Pulmonary artery endothelial cell (primary cell): ENCODE measurements around the gene GPR139. TPM values are rescaled to one million over a fixed set of nuclear protein-coding genes. Genes with fewer than 3 reads are reported as not detected.

Experiments
- DNase-seq: peaks from one replicate; pipeline ENCODE4 v3.0.0-alpha.2; 2011; ENCODE audit warnings: low read depth, low spot score
- total RNA-seq: library from RNA; depleted of rRNA; stranded (reverse); fragments of >200 nt; gene quantifications from 2 replicates; pipeline ENCODE4 v1.2.3, GENCODE V29; 2014

Gene GPR139
- not detected in 2 replicates for total RNA-seq

DNA sequence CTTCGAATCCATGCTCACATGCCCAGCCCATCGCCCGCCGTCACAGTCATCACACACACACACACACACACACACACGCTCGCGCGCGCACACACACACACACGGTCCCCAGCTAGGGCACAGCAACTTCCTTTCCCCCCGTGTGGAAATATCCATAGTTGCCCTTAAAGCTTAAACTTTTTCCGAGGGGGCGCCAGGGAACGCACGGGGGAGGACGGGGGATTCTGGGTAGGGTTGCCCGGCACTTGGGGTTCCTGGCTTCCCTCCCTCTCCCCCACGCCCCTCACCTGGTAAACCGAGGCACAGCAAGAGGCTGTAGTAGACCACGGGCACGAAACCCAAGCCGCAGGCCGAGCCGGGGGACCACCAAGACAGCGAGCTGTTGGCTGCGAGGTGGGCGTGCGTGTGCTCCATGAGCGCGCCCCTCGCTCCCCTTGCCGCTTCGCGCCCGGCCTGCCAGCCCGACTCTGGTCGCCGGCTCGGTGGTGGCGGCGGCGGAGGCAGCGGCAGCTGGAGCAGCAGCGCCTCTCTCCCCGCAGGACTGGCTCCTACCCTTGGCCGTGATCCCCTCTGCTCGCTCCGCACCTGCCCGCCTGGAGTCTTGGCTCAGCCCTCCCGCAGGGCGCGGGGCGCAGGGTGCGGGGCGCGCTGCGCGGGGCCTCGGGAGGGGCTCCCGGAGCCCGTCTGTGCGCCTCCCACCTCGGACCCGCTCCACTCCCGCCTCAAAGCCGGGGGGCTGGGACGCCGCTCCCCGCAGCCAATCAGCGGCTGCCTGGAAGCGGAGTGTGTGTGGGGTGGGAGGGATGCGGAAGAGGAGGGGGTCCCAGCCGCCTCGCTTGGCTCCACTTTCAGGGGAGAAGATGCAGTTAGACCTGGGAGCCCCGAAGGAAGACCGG lies at the start of gene GPR139:
TSS of gene GPR139 (minus strand) at position 688 of the 896 bp plus-strand sequence. CDS start at position 414, 274 bp downstream.
- no peak for DNase-seq

DNA sequence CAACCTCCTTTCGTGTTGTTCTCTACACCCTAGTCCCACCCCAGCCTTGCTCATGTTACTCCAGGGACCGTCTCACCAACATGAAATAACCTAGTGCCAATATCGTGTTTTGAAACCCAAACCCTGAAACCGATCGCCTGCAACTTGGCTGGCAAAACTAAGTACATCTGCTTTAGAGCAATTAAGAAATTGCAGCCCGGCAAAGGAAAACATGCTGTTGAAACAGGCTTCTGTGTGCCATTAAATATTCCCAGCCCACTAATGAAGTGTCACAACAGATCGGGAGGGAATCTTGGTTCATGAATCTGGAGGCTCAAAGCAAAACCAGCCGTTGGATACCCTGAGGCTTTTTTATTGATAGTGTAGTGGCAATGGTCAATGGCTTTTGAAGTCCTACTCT lies 48.3 kb upstream of the GPR139 start:
- DNase-seq = no peak

DNA sequence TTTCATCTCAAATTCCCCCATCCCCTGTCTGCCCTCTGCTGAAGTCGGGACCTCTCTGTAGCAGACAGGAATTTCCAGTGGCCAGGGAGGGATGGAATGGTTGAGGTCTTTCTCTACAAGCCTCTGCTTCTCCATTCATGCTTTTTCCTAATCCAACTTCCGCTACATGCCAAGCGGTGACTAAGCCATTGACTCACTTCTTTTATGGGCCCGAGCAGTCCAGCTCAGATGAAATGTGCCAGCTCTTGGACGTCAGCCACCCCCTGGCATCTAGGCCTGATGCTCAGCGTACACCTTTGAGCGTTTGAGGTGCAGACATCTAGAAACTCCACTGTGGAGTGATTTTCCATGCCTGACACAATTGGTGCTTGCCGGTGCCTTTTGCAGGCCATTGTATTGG lies 40.7 kb upstream of the GPR139 start:
- no peak for DNase-seq

DNA sequence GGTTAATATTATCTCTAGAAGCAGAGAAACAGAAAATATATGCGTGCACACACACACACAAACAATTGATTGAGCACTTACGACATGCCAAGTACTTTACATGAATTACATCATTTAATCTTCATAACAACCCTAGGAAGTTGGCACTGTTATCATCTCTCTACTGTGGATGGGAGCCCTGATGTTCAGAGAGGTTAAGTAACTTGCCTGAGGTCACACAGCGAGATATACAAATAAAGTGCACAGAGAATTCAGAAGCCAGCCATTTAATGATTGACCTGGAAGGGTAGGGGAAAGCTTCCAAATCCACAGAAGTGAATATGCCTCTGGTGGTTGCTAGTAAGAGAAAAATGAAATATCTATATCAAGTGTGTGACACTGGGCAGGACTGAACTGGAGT lies 37.5 kb upstream of the GPR139 start:
- DNase-seq = no peak

DNA sequence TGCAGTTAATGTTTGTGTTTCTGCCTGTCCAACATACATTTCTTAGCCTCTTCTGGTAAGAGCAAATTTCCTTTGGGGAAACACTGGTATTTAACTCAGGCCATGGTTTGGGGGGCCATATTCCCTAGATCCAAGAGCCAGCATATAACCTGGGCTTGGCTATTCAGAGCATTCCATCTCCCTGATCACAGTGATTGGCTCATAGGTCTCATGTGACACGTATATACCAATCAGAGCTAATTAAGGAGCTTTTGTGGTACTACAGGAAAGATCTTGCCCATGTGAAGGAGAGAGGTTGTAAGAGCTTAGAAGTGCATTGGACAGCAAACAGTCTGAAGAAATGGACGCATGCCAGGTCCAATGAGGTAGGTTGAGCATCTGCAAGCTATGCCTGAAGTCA lies 33.4 kb upstream of the GPR139 start:
- DNase-seq = no peak

DNA sequence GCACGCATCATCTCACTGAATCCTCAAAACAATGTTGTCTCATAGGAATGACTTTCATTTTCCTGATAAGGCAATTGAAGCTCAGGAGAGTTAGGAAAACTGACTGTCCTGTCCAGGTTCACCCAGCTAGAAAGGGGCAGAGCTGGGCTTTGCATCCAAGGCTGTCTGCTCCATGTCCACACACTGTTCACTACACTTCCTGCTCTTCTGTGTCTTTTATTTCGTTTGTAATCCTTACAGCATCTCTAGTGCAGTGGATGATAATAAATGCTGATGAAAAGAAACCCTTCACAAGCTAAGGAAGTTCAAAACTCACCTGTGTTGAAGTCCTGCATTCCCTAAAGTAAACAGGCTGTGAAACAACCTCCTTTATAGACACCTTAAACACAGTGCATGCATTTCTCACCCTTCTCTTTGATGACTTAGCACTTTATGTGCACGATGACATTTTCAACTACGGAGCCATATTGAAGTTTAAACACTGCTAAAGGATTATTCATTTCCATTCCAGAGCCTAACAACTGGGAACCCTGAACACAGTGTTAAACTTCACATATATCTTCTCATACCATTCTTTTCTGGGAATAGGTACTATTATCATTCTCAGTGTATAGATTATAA lies 31.0 kb upstream of the GPR139 start:
- DNase-seq = no peak

DNA sequence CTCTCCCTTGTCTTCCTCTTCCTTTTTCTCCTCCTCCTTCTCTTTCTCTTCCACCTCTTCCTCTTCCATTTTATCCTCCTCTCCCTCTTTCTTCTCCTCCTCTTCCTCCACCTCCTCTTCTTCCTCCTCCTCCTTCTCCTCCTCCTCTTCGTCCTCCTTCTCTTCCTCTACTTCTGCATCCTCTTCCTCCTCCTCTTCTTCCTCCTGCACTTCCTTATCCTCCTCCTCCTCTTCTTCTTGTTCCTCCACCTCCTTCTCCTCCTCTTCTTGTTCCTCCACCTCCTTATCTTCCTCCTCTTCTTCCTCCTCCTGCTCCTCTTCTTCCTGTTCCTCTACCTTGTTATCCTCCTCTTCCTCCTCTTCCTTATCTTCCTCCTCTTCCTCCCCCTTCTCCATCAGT lies 28.8 kb upstream of the GPR139 start:
- DNase-seq = no peak

DNA sequence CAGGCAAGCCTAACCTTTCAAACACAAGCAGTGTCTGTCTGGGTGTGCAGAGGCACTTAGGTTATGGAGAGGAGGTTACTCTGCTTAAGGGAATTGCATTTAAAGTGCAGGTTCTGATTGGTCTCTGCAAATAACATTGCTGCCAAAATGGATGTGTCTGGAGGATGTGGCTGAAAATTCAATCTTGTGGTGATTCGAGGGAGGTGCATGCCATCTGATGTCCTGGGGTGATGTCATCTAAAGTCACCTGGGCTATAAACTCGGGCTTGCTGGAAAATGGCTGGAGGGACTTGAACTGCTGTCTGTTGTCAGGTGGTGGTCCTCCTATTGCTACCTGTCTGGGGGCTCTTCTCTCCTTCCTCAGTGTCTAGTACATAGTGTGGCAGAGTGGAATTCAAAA lies 28.3 kb upstream of the GPR139 start:
- DNase-seq = no peak

DNA sequence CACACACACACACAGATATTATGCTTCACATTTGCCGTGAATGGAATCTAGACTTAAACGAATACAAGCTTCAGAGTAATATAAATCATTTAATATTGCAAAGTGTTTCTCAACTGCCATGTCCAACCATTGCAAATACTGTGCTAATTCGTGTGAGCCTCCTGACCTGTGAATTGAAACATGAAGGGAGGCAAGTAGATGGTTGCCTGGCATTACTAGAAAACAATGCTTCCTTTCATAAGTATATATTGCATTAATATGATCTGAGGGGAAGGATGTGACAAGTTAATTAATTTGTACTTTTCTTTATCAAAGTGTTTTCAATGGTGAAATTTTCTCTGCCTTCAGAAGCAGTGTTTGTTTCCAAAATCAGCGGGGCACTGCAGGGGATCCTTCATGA lies 25.7 kb upstream of the GPR139 start:
- no peak for DNase-seq

DNA sequence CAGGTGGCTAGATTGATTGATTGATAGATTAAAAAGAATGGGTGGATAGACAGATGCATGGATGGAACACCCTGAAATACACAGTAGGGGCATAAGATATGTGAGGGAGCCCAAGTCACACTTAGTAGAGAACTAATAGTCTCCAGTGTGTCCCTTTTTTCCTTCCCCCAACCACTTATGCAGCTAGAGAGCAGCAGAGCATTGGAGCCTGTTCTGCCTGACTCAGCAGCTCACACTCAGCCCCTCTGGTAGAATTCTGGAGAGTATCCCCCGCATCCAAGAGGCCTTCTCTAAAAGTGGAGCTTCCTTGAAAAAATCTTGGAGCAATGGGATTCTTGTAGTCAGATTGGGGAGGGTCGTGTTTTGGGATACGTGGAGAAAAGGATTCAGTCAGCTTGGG lies 20.5 kb upstream of the GPR139 start:
- DNase-seq = no peak

DNA sequence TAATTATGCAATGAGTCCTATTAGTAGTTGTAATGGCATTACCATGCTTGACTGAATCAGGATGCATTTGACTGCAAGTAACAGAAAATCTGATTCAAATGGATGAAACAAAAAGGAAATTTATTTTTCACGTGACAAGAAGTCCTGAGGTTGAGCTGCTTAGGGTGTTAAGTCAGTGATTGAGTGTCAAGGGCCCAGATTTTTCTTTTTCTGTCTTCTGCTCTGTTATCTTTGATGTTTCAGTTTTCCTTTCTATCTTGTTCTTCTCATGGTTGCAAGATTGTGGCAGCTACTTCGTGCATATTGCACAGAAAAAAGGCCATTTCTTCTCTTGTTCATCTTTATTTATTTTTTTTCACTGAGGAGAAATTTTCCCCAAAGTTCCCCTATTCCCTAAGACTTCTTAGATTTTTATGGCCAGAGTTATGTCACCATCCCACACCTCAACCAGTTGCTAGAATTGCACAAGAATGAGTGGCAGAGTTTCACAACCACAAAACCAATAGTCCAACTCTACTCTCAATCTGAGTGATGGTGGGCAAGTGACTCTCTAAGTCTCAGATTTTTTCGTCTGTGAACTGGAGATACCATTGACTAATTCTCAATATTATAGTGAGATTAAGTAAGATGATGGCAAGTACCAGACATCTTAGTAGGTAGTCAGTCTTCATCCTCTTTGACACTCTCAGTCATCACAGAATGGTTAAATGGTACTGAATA lies 15.7 kb upstream of the GPR139 start:
- no peak for DNase-seq

DNA sequence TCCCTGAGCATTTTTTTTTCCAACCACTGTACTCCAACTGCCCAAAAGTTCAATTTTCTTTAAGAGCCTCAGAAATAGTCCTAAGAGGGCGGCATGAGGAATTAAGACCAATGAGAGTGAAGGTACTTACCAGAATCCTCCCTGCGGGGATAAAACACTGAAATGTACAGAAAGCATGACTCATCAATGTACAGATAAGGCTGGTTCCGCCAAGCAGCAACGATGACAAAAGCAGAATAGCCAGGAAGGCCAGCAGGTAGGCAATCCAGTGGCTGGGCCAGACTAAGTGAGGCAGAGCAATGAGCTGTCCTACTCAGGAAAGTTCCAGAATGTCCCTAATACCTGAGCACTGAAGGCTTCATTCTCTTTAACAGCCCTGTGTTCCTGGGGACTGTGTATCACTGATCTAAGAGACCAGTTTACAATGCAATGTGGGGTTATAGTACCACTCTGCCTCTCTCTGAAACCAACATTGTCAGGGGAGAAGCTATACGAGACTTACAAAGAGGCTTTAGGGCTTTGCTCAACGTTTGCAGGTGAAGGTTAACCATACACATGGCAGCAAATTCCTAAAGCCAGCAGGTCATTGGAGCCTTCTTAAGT lies 11.0 kb upstream of the GPR139 start:
- DNase-seq = no peak

DNA sequence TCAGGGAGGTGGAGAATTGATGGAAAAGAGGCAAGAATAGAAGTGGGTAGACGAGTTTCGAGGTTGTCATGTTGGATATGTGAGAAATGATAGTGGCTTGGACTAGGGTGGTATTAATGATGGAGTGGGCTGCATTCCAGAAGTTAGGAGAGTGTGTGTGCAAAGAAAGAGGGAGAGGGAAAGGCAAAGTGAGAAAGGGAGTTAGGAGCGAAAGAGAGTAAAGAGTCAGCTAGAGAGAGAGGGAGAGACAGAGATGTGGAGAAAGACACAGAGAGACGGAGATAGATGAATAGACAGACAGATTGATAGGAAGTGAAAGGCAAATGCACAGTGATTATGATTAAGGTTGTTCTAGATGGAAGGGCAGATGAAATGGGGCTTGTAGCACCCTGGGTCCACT lies 5.4 kb upstream of the GPR139 start:
- no peak for DNase-seq

DNA sequence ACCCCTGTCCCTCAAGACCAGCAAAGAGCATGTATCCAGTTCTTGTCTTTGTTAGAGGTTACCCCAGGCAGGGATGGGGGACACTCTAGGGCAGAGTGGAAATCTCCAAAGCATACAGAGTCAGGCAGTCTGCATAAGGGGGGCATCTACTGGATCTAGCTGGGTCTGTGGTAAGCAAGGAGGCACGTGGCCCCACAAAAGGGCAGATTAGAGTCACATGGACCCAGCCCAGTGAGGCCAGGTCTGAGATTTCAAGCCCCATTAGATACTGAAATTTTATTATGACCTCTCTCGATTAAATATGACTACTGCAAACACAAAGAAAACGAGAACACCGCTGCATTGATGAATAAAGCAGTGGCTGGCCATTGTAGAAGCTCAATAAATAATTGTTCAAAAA lies 1.6 kb upstream of the GPR139 start:
- DNase-seq = no peak

DNA sequence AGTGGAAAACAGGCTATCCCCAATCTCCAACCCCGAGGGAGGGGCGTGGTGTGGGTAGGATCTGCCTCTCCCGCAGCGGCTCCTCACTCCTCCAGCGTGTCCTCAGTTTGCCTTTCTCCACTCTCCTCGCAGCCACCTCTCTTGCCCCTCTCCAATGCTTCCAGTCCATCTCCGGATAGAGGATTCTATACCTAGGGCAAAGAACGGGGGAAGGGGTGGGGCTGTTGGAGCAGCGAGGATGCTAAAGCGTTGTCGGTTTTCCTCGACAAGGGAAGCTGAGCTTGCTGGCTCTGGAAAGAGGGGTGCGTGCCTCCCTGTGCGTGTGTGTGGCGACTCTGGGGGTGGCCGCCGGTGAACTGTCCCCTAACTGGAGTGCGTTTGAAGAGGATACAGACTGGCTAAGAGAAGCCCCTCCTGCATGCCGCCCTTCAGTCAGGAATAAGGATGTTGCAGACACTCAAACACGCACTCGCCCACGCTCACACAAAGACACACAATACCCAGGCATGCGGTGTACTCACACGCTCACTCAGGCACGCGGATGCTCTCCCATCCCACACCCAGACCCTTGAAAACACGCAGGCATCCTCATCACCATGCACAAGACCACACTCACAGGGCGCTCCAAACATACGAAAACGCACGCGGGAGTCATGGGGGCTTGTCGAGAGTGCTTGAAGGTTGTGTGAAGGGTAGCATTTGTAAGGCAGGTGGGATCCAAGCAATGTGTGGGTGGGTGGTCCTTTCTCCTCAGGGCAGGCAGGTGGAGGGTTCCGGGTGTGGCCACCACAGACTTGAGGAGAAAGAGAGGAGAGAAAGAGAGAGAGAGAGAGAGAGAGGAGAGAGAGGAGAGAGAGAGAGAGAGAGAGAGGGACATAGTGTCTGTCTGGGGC lies 655 bp upstream of the GPR139 start:
- no peak for DNase-seq

DNA sequence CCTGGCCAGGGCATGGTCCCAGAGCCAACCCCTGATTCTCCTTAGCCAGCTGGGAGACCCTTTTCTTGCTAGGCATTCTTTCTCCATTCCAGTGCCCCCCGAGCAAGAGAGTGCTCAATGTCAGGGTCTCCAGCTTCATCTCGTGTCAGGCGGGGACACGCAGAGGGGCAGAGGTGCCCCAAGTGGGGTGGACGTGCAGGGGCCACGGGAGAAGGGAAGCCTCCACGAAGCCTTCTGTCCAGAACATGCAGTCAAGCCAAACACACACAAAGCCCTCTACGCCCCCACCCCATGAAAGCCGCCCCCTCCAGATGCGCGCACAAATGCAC lies 852 bp downstream of the GPR139 start:
- DNase-seq = no peak

DNA sequence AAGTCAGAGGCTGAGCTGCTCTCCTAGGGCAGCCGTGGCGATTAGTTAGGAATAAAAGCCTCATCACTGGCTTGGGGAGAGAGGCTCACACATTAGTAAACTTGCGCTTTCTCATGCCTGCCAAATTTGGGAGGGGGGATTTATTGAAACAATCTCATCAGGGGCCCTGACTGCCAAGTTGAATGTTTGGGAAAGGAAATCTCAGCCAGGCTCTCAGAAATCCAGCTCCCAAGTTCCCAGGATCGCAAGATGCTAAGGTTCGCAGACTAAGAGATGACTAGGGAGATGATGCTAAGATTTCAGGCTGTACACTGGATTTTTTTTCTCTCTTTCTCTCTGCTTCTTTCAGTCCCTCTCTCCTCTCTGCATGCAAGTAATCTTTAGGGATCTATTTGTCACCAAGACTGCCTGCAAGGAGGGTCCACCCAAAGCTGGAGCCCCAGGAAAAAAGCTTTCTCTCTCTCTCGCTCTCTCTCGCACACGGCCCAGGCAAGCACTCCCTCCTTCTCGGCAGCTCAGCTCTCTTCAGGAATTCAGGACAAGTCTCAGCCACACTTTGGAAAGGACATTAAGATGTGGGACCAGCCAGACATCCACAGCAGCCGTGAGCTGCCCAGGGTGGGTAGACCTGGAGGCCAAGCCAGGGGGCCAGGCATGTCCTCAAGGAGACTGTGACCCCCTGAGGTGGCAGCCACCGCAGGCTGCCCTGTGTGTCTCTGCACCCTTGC lies 1.4 kb downstream of the GPR139 start:
- no peak for DNase-seq

DNA sequence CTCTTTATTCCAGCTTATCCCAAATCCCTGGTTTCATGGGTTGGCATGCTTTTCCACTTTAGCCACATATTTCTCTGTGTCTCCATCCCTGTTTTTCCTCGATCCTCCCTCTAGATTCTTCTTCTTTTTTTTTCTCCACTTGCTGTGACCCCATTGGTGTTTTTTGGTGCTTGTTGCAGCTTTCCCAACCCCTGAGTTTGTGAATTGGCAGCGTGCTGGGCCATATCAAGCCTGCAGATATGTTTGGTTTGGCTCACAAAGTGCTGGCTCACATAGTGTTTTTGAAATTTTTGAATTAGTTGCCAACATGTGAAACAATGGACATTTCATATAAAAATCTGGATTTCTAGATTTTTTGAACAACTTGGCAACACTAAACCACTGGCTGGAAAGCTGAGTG lies 8.8 kb downstream of the GPR139 start:
- DNase-seq = no peak

DNA sequence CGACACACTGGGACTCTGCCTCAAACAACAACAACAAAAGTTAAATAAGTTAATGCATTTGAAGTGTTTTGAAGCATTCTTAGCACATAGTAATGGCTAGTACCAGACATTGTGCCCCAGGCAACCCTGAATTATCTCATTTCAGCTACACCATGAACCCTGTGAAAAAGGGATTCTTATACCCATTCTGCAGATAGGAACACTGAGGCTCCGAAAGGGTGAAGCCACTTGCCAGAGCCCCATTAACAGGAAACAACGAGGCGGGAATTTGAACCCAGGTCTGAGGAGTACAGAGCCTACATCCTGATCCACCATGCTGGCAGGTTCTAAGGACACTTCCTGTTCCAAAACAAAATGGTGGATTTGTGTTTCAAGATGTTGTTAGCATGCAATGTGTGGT lies 9.2 kb downstream of the GPR139 start:
- no peak for DNase-seq

DNA sequence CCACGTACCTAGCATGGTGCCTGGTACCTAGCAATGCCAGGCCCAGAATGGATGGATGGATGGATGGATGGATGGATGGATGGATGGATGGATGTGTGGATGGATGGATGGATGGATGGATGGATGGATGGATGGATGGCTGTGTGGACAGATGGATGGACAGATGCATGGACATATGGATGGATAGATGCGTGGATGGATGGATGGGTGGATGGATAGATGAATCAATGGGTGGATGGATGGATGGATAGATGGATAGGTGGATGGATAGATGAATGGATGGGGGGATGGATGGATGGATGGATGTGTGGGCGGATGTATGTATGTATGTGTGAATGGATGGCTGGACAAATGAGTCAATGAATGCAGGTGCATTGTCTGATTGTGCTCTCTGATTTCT lies 12.6 kb downstream of the GPR139 start:
- no peak for DNase-seq
